SH-SY5Y (cell line): ENCODE measurements around the gene CCNF.

ENCODE experiments used
- GATA2 ChIP-seq: IDR thresholded peaks from 2 replicates; pipeline ENCODE4 v1.6.1; 2011; ENCODE audit warnings: mild to moderate bottlenecking, low read depth, low read length
- GATA3 ChIP-seq: IDR thresholded peaks from 2 replicates; pipeline ENCODE4 v1.6.1; 2011; ENCODE audit warnings: low read depth, mild to moderate bottlenecking, low read length, moderate library complexity

CCNF gene

GRCh38 chr16:2438121-2438520 is 8.9 kb downstream of the CCNF start:
- no peak for TF ChIP-seq GATA2
- no peak for TF ChIP-seq GATA3

GRCh38 chr16:2439598-2439997 is 10.4 kb downstream of the CCNF start:
- no peak for TF ChIP-seq GATA2

- no peak for TF ChIP-seq GATA2
- no peak for TF ChIP-seq GATA3
Measured at GRCh38 chr16:2443555-2443954, 14.3 kb downstream of the CCNF start.

GRCh38 chr16:2447920-2448583 is 18.8 kb downstream of the CCNF start:
- TF ChIP-seq GATA2, result no peak
- no peak for TF ChIP-seq GATA3

- TF ChIP-seq GATA2, result no peak
- no peak for TF ChIP-seq GATA3
Measured at GRCh38 chr16:2449118-2449517, 19.9 kb downstream of the CCNF start.

GRCh38 chr16:2450535-2450934 is 21.3 kb downstream of the CCNF start:
- TF ChIP-seq GATA2 (no peak), GATA3 (no peak)

GRCh38 chr16:2450975-2451381 is 21.7 kb downstream of the CCNF start:
- no peak for TF ChIP-seq GATA2
- no peak for TF ChIP-seq GATA3

GRCh38 chr16:2451851-2452320 is 22.6 kb downstream of the CCNF start:
- TF ChIP-seq GATA2, result no peak
- no peak for TF ChIP-seq GATA3

GRCh38 chr16:2452650-2453049 is 23.4 kb downstream of the CCNF start:
- no peak for TF ChIP-seq GATA3
- TF ChIP-seq GATA2, result no peak

- TF ChIP-seq GATA3 (no peak), GATA2 (no peak)
Measured at GRCh38 chr16:2455081-2455845, 26.0 kb downstream of the CCNF start.

- TF ChIP-seq GATA2 (no peak), GATA3 (no peak)
Measured at GRCh38 chr16:2456551-2457153, 27.4 kb downstream of the CCNF start.

- TF ChIP-seq GATA3 (no peak), GATA2 (no peak)
Measured at GRCh38 chr16:2457267-2457666, 28.0 kb downstream of the CCNF start.

- no peak for TF ChIP-seq GATA3
- TF ChIP-seq GATA2, result no peak
Measured at GRCh38 chr16:2457946-2458345, 28.7 kb downstream of the CCNF start.

- no peak for TF ChIP-seq GATA2
Measured at GRCh38 chr16:2458887-2459646, 29.8 kb downstream of the CCNF start.

- no peak for TF ChIP-seq GATA2
- no peak for TF ChIP-seq GATA3
Measured at GRCh38 chr16:2459647-2460390, 30.6 kb downstream of the CCNF start, which contains the start of gene TEDC2. Gene TEDC2, plus strand, starts transcription at chr16:2460109. Its CDS starts 36 bp downstream, at chr16:2460145.
